Breast epithelium (tissue), 4 donors: ENCODE measurements around the gene EFNB3. TPM values are rescaled to one million over a fixed set of nuclear protein-coding genes. Genes with fewer than 3 reads are reported as not detected.

ENCODE experiments used
- DNase-seq, 2 donors: peaks; one replicate each; pipeline ENCODE4 v3.0.0-alpha.2; 2019; ENCODE audit warnings: low spot score in 2 of 2
- H3K27ac ChIP-seq, 2 donors: fragments of 200-600 bp; sonication (generic) in 1 of 2; one replicate each; pipeline ENCODE4 v1.5.1; 2016 to 2019; ENCODE audit warnings: mild to moderate bottlenecking in 1 of 2
- H3K27me3 ChIP-seq, 2 donors: fragments of 200-600 bp; sonication (generic) in 1 of 2; one replicate each; pipeline versions ENCODE4 v1.5.1 to v1.6.0; 2017 to 2019; ENCODE audit warnings: control low read depth in 1 of 2, mild to moderate bottlenecking in 1 of 2
- H3K36me3 ChIP-seq: fragments of 200-600 bp; one replicate; pipeline ENCODE4 v1.5.1; 2019
- H3K4me1 ChIP-seq, 2 donors: fragments of 200-600 bp; sonication (generic); one replicate each; pipeline ENCODE4 v1.5.1; 2016 to 2019; ENCODE audit warnings: control low read depth in 1 of 2
- H3K4me3 ChIP-seq, 3 donors: fragments of 200-600 bp; sonication (generic); 1 replicate in 2 of 3; 2 replicates in 1 of 3; pipeline ENCODE4 v1.5.1; 2016 to 2019; ENCODE audit warnings: mild to moderate bottlenecking in 3 of 3, moderate library complexity in 2 of 3
- H3K9me3 ChIP-seq, 2 donors: fragments of 200-600 bp; sonication (generic) in 1 of 2; one replicate each; pipeline ENCODE4 v1.5.1; 2016 to 2019; ENCODE audit warnings: control low read depth in 1 of 2
- CTCF ChIP-seq, 3 donors: fragments of 450-650 bp; IDR thresholded peaks; one replicate each; pipeline ENCODE4 v1.5.1; 2016 to 2017; ENCODE audit warnings: antibody characterized with exemption in 3 of 3, mild to moderate bottlenecking in 3 of 3, moderate library complexity in 3 of 3
- POLR2A ChIP-seq: fragments of 450-650 bp; IDR thresholded peaks from one replicate; pipeline ENCODE4 v1.6.1; 2016; ENCODE audit warnings: antibody characterized with exemption, mild to moderate bottlenecking, moderate library complexity
- POLR2AphosphoS5 ChIP-seq, 3 donors: sonication (generic); formaldehyde crosslinking; IDR thresholded peaks; one replicate each; pipeline ENCODE4 v1.6.1; 2017; ENCODE audit warnings: antibody characterized with exemption in 3 of 3
- intact Hi-C: fragments of 100-400 bp; cut with DNase I; formaldehyde crosslinking; loops from one replicate; pipeline ENCODE4 v1.15.1; 2023; ENCODE audit warnings: low total_unique reads
- total RNA-seq, 3 donors: library from RNA; depleted of rRNA; stranded (reverse); fragments of >200 nt; gene quantifications; one replicate each; pipeline ENCODE4 v1.1.0, GENCODE V29; 2016

EFNB3 gene
- total RNA-seq, 3 donors from 2014 or later = 0.48 to 5.7 (median 3.3) TPM

GRCh38 chr17:7748076-7748775 lies 43.2 kb downstream of the EFNB3 start:
- intact Hi-C loops = no loop called here
- peak overlapping the region in 1 of 2 donors; percentile 29 for H3K27ac ChIP-seq
- DNase-seq = no peak

GRCh38 chr17:7750321-7750821 lies 45.4 kb downstream of the EFNB3 start:
- H3K9me3 ChIP-seq = no peaks in the 10 kb centered on the region
- no peak overlapping the region for H3K4me3 ChIP-seq
- intact Hi-C loops = loop anchor here (5.0 kb wide), 1 partner anchor 62 kb away; no protein-coding TSS in a partner anchor
- no peak for TF ChIP-seq CTCF (IDR thresholded peaks at IDR 0.05)
- TF ChIP-seq POLR2AphosphoS5 (IDR thresholded peaks at IDR 0.05) = no peak
- TF ChIP-seq POLR2A = no peak
- H3K4me1 ChIP-seq = no peaks in the 10 kb centered on the region
- H3K27ac ChIP-seq = no peak overlapping the region
- DNase-seq = no peak
- H3K27me3 ChIP-seq = no peaks in the 10 kb centered on the region
- H3K36me3 ChIP-seq = no peaks in the 10 kb centered on the region

More at GRCh38 chr17:7748076-7748775, 43.2 kb downstream of the EFNB3 start:
- Histone ChIP-seq H3K4me1 (no peaks in the 10 kb centered on the region), H3K36me3 (no peaks in the 10 kb centered on the region), H3K9me3 (no peaks in the 10 kb centered on the region), H3K4me3 (no peak overlapping the region), H3K27me3 (no peaks in the 10 kb centered on the region)
- TF ChIP-seq CTCF (IDR thresholded peaks at IDR 0.05) (no peak), POLR2A (no peak), POLR2AphosphoS5 (IDR thresholded peaks at IDR 0.05) (no peak)

GRCh38 chr17:7754656-7755055 lies 49.7 kb downstream of the EFNB3 start:
- intact Hi-C loops = loop anchor here (5.0 kb wide), 1 partner anchor 58 kb away; no protein-coding TSS in a partner anchor
- H3K27ac ChIP-seq = no peak overlapping the region
- H3K4me3 ChIP-seq = no peak overlapping the region
- H3K36me3 ChIP-seq = no peaks in the 10 kb centered on the region
- no peaks in the 10 kb centered on the region for H3K27me3 ChIP-seq
- DNase-seq = no peak
- H3K4me1 ChIP-seq = no peaks in the 10 kb centered on the region
- no peaks in the 10 kb centered on the region for H3K9me3 ChIP-seq
- TF ChIP-seq CTCF (IDR thresholded peaks at IDR 0.05) = no peak
- TF ChIP-seq POLR2A = no peak
- TF ChIP-seq POLR2AphosphoS5 (IDR thresholded peaks at IDR 0.05) = no peak

- intact Hi-C loops = no loop called here
- Histone ChIP-seq H3K9me3 (no peaks in the 10 kb centered on the region), H3K27ac (no peak overlapping the region), H3K36me3 (no peaks in the 10 kb centered on the region), H3K4me3 (no peak overlapping the region), H3K27me3 (no peaks in the 10 kb centered on the region), H3K4me1 (no peaks in the 10 kb centered on the region)
- DNase-seq = no peak
- TF ChIP-seq CTCF (IDR thresholded peaks at IDR 0.05) (no peak), POLR2AphosphoS5 (IDR thresholded peaks at IDR 0.05) (no peak), POLR2A (no peak)
Measured at GRCh38 chr17:7755095-7755890, 50.3 kb downstream of the EFNB3 start.

GRCh38 chr17:7756968-7757367 lies 52.0 kb downstream of the EFNB3 start:
- no peaks in the 10 kb centered on the region for H3K27me3 ChIP-seq
- no peaks in the 10 kb centered on the region for H3K9me3 ChIP-seq
- intact Hi-C loops = no loop called here
- no peak overlapping the region for H3K27ac ChIP-seq
- no peaks in the 10 kb centered on the region for H3K4me1 ChIP-seq
- no peak for DNase-seq
- TF ChIP-seq CTCF (IDR thresholded peaks at IDR 0.05) = no peak
- TF ChIP-seq POLR2A = no peak
- TF ChIP-seq POLR2AphosphoS5 (IDR thresholded peaks at IDR 0.05) = no peak
- no peaks in the 10 kb centered on the region for H3K36me3 ChIP-seq
- no peak overlapping the region for H3K4me3 ChIP-seq
